ENCODE measurements around the gene RAB20.
"Not testable (repeated sequence)": the region's sequence is repeated elsewhere in the genome, so short reads cannot be mapped to it uniquely, and the experiment has no call there.

RAB20 gene, protein sequence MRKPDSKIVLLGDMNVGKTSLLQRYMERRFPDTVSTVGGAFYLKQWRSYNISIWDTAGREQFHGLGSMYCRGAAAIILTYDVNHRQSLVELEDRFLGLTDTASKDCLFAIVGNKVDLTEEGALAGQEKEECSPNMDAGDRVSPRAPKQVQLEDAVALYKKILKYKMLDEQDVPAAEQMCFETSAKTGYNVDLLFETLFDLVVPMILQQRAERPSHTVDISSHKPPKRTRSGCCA

DNA sequence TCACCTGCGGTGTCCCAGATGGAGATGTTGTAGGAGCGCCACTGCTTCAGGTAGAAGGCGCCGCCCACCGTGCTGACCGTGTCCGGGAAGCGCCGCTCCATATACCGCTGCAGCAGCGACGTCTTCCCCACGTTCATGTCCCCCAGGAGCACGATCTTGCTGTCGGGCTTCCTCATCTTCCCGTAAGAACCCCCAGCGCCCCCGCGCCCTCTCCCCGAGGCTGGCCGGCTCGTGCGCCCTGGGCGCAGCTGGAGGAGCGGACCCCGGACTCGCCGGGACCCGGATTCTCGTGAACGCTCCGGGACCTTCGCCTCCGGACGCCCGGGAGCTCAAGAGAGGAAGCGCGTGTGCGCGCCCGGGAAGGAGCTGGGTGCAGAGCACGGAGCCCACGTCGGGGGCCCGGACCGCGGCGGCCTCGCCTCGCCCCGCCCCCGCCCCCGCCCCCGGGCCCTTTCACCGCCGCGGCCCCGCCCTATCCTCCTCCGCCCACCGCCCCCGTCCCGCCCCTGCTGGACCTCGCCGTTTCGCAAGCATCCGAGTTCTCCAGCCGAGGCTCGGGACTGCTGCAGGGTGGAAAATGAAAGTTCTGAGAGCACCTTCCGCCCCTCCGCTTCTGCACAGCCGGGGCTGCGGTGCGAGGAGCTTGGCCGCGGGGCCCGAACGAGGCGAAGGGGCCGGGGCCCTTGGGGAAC is at the start of gene RAB20:
TSS of gene RAB20 (minus strand) at position 379 of the 692 bp plus-strand sequence. CDS start at position 176, 203 bp downstream.
- Mint-ChIP-seq H3K36me3 (peaks cover 16% of the 10 kb centered on the region), H3K9me3 (peaks cover 7% of the 10 kb centered on the region), H3K4me3 (peak within 1 kb of the TSS; percentile 94), H3K4me1 (peaks cover 41% of the 10 kb centered on the region), H3K27me3 (no peaks in the 10 kb centered on the region), H3K27ac (peak within 1 kb of the TSS; percentile 80)
- peak; percentile 83 for ATAC-seq

DNA sequence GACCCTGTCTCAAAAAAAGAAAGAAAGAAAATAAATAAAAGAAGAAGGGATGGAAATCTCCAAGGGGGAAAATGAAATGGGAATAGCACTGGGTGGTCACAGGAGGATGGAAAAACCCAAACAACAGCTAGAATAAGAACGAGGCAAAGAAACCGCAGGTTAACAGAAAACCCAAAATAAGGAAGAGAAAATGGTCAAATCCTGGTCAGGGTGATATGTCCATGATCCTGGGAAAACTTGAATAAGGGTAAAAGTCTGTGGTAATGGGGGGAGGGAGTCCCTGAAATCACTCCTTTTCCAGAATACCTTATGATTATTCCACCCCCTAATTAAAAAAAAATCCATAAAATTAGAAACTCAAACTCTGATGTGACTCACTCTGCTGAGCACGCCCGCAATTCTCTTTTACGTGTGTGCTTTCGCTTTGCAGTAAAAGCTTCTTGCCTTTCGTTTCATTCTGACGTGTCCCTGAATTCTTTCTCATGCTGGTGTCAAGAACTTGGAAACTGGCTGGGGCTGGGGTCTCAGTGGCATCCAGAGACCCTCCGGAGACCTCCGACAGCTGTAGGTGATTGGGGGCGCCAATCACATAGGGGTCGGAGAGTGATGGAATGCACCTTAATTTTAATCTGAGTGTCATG is 49.6 kb upstream of the RAB20 start:
- Mint-ChIP-seq H3K4me1 (peaks cover 27% of the 10 kb centered on the region), H3K36me3 (no peaks in the 10 kb centered on the region), H3K9me3 (peaks cover 2% of the 10 kb centered on the region), H3K27ac (peak overlapping the region; percentile 77), H3K27me3 (no peaks in the 10 kb centered on the region), H3K4me3 (peak overlapping the region; percentile 71)
- ATAC-seq, result peak; percentile 49

DNA sequence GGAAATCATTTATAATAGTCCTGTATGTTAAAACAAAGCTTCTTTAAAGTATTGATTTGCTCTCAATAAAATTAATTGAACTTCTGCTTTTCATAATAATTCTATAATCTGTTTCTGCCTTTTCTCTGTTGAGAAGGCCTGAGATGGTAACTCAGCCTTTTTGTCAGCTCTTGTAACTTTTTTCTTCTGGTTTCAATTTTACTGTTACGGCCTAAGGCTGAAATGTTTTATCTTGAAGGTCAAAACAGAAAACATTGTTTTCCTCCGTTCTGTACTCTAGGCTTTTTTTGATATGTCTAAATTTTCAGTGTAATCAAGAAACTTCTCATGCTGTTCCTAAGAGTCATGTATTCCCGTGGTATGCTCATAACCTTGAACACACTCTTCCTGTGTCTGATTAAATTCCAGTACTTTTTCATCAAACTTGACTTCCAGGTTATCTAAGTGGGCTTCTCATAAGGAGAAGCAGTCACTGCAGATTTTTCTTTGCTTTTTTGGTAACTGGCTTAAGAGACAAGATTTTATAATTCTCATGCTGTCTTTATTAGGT is 46.2 kb upstream of the RAB20 start:
- no peaks in the 10 kb centered on the region for H3K9me3 Mint-ChIP-seq
- H3K4me1 Mint-ChIP-seq, result peaks cover 23% of the 10 kb centered on the region
- no peak overlapping the region for H3K4me3 Mint-ChIP-seq
- no peaks in the 10 kb centered on the region for H3K36me3 Mint-ChIP-seq
- H3K27ac Mint-ChIP-seq, result no peak overlapping the region
- H3K27me3 Mint-ChIP-seq, result no peaks in the 10 kb centered on the region
- no peak for ATAC-seq

DNA sequence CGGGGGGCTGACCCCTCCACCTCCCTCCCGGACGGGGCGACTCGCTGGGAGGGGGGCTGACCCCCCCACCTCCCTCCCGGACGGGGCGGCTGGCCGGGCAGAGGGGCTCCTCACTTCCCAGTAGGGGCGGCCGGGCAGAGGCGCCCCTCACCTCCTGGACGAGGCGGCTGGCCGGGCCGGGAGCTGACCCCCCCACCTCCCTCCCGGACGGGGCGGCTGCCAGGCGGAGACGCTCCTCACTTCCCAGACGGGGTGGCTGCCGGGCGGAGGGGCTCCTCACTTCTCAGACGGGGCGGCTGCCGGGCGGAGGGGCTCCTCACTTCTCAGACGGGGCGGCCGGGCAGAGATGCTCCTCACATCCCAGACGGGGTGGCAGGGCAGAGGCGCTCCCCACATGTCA is 44.8 kb upstream of the RAB20 start:
- H3K27ac Mint-ChIP-seq, H3K36me3 Mint-ChIP-seq, H3K9me3 Mint-ChIP-seq, ATAC-seq, H3K27me3 Mint-ChIP-seq, H3K4me3 Mint-ChIP-seq: not testable (repeated sequence)
- peaks cover 17% of the 10 kb centered on the region for H3K4me1 Mint-ChIP-seq

DNA sequence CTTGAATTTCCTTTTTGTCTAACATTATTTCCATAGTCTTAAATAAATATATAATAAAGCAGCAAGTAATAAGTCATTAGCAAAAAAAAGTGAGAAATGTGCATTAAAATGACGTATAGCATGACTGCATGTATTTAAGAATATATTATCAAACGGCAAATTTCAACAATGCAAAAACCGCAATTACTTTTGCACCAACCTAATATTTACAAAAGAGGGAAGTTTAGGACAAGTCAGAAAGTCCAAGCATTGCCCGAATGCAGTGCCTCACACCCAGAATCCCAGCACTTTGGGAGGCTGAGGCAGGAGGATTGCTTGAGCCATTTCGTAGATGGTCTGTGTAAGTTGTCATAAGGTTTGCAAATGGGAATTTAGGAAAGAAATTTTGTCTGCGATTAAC is 43.6 kb upstream of the RAB20 start:
- H3K9me3 Mint-ChIP-seq, result no peaks in the 10 kb centered on the region
- peaks cover 5% of the 10 kb centered on the region for H3K4me1 Mint-ChIP-seq
- no peak for ATAC-seq
- H3K27ac Mint-ChIP-seq, result no peak overlapping the region
- no peaks in the 10 kb centered on the region for H3K27me3 Mint-ChIP-seq
- no peaks in the 10 kb centered on the region for H3K36me3 Mint-ChIP-seq
- no peak overlapping the region for H3K4me3 Mint-ChIP-seq

DNA sequence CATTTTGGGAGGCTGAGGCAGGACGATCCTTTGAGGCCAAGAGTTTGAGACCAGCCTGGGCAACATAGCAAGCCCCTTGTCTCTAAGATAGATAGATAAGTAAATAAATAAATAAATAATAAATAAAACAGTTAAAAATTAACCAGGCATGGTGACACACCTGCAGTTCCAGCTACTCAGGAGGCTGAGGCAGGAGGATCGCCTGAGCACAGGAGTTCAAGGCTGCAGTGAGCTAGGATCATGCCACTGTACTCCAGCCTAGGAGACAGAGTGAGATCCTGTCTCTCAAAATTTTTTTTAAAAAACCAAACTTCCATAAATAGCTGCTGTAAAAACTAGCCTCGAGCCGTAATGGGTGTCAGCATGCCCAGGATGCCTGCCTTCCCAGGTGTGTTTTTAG is 39.5 kb upstream of the RAB20 start:
- H3K4me3 Mint-ChIP-seq, result no peak overlapping the region
- H3K36me3 Mint-ChIP-seq, result no peaks in the 10 kb centered on the region
- no peaks in the 10 kb centered on the region for H3K9me3 Mint-ChIP-seq
- no peaks in the 10 kb centered on the region for H3K27me3 Mint-ChIP-seq
- no peak for ATAC-seq
- no peak overlapping the region for H3K27ac Mint-ChIP-seq
- peaks cover 7% of the 10 kb centered on the region for H3K4me1 Mint-ChIP-seq

DNA sequence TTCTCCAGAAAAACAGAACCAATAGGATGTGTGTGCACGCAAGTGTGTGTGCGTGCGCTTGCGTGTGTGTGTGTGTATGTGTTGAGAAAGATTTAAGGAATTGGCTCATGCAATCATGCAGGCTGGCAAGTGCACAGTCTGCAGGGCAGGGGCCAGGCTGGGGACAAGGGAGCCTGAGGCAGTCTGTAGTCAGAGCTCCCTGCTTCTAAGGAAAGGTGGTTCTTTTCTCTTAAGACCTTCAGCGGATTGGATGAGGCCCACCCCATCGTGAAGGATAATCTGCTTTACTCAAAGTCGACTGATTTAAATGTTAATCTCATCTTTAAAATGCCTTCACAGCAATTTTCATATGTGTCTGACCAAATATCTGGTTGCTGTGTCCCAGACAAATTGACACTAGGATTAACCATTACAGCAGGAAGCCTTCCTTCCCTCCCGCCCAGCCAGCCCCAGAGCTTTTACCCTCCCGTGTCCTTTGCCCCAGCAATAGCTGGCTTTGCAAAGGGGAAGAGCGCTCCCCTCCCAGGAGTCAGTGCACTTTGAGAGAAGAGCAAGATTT is 38.8 kb upstream of the RAB20 start:
- Mint-ChIP-seq H3K4me1 (peaks cover 7% of the 10 kb centered on the region), H3K9me3 (no peaks in the 10 kb centered on the region), H3K36me3 (no peaks in the 10 kb centered on the region), H3K27me3 (no peaks in the 10 kb centered on the region), H3K4me3 (no peak overlapping the region), H3K27ac (no peak overlapping the region)
- ATAC-seq, result no peak

DNA sequence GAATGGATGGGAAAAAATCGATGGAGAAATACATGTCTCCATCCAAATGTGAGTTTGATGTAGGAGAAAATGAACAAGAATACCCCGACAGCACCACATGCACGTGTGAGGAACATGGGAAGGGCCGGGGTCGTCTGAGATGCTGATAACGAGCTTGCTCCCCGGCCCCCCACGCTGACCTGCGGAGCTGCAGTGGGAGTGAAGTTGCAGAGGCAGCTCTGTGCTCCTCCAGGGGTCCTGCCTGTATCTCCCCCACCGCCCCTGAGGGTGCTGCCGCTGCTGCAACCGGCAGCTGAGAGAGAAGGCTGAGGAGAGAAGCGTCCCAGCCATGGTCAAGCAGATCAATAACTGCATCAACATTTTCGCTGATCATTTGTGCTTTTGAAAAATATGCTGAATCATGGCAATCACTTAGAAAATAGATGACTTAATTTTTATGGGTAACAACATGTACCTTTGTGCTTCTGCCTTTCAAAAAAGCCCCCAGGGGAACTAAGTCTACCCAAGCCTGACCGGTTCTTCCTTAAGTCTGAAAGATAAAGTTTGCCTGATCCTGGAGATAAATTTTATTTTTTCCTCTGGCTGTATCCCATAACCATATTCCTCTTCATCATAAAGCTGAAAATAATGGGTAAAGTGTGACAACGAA is 35.6 kb upstream of the RAB20 start:
- ATAC-seq, result no peak
- Mint-ChIP-seq H3K4me3 (no peak overlapping the region), H3K27me3 (no peaks in the 10 kb centered on the region), H3K27ac (no peak overlapping the region), H3K4me1 (peaks cover 14% of the 10 kb centered on the region), H3K9me3 (no peaks in the 10 kb centered on the region), H3K36me3 (no peaks in the 10 kb centered on the region)

DNA sequence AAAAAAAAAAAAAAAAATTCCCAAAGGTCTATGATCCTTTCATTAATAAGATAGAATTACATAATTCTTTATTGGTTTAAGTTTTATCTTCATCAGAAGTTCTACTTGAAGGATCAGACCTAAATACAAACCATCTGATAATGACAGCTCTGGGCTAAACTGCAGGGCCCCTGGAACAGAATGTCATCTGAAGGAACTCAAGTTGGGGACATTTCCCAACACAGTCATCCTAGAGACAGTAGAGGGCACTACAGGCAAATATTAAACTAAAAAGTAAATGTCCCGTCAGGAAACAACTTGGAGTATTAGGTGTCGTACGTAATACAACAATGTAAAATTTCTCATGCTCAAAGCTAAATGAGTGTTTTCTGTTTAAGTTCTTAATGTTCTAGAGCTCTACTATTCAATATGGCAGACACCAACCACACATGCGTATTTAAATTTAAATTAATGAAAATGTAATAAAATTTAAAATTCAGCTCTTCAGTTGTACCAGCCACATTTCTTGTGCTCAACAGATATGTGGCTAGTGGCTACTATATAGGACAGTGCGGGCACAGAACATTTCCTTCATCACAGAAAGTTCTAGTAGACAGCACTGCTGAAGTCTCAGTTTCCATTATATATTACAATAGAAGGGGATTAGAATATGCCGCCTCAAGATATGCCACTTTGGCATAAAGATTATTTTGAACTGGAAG is 32.1 kb upstream of the RAB20 start:
- H3K4me1 Mint-ChIP-seq, result peaks cover 14% of the 10 kb centered on the region
- H3K9me3 Mint-ChIP-seq, result no peaks in the 10 kb centered on the region
- H3K36me3 Mint-ChIP-seq, result no peaks in the 10 kb centered on the region
- no peak overlapping the region for H3K4me3 Mint-ChIP-seq
- H3K27me3 Mint-ChIP-seq, result no peaks in the 10 kb centered on the region
- H3K27ac Mint-ChIP-seq, result no peak overlapping the region
- ATAC-seq, result peak; percentile 66

DNA sequence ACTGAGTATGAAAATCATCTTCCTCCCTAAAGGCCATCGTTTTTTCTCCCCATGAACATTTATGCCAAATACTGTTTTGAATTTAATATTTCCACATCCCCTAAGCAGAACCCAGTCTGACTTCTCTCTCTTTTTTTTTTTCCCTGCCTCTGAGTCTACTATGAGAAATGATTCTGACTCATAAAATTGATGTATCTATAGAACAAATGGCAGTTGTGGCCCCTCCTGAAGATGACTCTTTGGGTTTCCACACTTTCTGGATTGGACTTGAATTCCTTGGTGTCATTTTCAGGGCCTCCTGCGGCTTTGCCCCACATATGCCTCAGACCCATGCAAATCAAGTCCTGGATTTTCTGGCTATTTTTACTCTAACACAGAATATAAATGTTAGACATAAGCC is 31.1 kb upstream of the RAB20 start:
- no peaks in the 10 kb centered on the region for H3K36me3 Mint-ChIP-seq
- no peak for ATAC-seq
- peaks cover 14% of the 10 kb centered on the region for H3K4me1 Mint-ChIP-seq
- H3K27ac Mint-ChIP-seq, result peak overlapping the region; percentile 65
- H3K4me3 Mint-ChIP-seq, result no peak overlapping the region
- no peaks in the 10 kb centered on the region for H3K9me3 Mint-ChIP-seq
- H3K27me3 Mint-ChIP-seq, result no peaks in the 10 kb centered on the region

DNA sequence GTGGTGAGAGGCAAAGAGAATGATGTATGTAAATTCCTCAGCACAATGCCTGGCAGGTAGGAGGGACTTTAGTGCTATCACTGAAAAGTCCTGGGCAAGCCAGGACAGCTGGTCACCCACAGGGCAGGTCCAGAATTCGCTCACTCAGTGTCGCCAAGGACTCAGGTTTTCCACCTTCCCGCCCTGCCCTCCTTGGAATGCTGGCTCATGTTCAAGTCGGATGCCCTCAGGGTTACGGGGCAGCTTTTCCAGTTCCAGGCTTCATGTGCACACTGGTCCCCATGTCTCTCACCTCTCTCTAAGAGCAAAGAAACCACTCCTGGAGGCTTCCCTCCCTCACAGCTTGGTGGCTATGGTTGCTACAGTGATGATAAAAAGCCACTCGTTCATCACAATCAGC is 29.1 kb upstream of the RAB20 start:
- Mint-ChIP-seq H3K36me3 (no peaks in the 10 kb centered on the region), H3K27ac (no peak overlapping the region), H3K4me1 (peaks cover 7% of the 10 kb centered on the region), H3K9me3 (no peaks in the 10 kb centered on the region), H3K4me3 (no peak overlapping the region), H3K27me3 (no peaks in the 10 kb centered on the region)
- no peak for ATAC-seq

DNA sequence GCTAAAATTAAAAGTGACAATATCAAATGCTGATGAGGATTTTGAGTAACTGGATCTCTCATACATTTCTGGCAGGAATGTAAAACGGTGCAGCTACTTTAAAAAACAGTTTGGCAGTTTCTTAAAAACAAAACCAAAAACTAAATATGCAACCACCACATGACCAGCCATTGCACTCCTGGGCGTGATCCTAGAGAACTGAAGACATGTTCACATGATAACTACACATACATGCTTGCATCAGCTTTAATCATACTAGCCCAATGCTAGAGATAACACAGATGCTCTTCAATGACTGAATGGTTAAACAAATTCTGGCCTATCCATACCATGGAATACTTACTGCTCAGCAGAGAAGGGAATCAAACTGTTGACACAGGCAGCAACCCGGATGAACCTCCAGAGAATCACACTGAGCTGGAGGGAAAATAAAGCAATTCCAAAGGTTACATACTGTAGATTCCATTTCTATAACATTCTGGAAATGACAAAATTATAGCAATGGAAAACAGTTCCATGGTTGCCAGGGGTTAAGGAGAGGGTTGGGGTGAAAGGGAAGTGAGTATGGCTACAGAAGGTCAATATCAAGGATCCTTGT is 28.4 kb upstream of the RAB20 start:
- H3K27ac Mint-ChIP-seq, result no peak overlapping the region

DNA sequence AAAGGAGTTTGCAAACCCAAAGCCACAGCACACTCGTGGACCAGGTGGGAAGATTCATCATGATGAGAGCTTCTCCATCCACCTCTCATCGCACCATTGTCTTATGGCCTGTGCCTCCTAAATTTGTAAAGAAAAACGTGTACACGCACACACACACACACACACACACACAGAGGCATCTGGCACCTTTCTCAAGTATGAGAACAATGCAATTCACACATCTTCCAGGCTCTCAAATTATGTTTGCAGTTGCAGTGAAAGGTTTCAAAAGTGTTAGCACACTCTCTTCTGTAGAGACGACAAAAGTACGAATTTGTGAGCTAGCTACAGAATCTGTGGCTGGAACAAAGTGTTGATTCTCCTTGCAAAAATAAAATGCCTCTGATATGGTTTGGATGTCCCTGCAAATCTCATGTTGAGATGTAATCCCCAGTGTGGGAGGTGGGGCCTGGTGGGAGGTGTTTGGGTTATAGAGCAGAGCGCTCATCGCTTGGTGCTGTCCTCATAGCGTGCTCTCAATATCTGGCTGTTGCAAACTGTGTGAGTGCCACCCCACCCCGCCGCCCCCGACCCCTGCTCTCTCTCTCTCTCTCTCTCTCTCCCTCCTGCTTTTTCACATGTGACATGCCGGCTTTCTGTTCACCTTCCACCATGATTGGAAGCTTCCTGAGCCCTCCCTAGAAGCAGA is 21.8 kb upstream of the RAB20 start:
- Mint-ChIP-seq H3K4me1 (peaks cover 6% of the 10 kb centered on the region), H3K27ac (no peak overlapping the region), H3K9me3 (no peaks in the 10 kb centered on the region), H3K4me3 (no peak overlapping the region), H3K36me3 (no peaks in the 10 kb centered on the region), H3K27me3 (peaks cover 14% of the 10 kb centered on the region)
- ATAC-seq, result no peak

More for the DNA sequence above, 28.4 kb upstream of the RAB20 start:
- no peak overlapping the region for H3K4me3 Mint-ChIP-seq
- H3K27me3 Mint-ChIP-seq, result no peaks in the 10 kb centered on the region
- H3K4me1 Mint-ChIP-seq, result peaks cover 7% of the 10 kb centered on the region
- H3K36me3 Mint-ChIP-seq, result no peaks in the 10 kb centered on the region
- no peaks in the 10 kb centered on the region for H3K9me3 Mint-ChIP-seq
- ATAC-seq, result no peak

DNA sequence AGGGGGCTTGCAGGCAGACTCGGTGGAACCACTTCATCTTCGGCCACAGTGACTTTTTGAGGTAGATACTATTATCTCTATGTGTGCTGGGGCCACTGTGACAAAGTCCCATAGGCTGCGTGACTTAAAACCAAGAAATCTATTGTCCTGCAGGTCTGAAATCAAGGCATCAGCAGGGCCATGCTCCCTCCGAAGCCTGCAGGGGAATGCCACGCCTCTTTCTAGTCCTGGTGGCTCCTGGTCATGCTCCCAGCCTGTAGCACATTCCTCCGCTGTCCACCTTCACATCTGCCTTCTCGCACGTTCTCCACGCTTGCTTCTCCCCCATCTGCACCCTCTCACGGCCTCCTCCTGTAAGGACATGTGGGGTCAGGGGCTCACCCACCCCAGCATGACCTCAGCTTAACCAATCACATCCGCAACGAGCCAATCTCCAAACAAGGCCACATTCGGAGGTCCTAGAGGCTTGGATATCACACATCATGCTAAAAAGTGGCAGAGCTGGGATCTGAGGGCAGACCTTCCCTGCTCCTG is 21.0 kb upstream of the RAB20 start:
- no peak overlapping the region for H3K4me3 Mint-ChIP-seq
- H3K27ac Mint-ChIP-seq, result no peak overlapping the region
- H3K27me3 Mint-ChIP-seq, result peaks cover 18% of the 10 kb centered on the region
- no peaks in the 10 kb centered on the region for H3K9me3 Mint-ChIP-seq
- ATAC-seq, result no peak
- no peaks in the 10 kb centered on the region for H3K36me3 Mint-ChIP-seq
- H3K4me1 Mint-ChIP-seq, result peaks cover 6% of the 10 kb centered on the region
